ENCODE results near the gene TTLL11. TPM values are rescaled to one million over a fixed set of nuclear protein-coding genes. Genes with fewer than 3 reads are reported as not detected.

The TTLL11 gene
- polyA plus RNA-seq, 1 of the 3 experiments (the other 2 are of a cell fraction) = 6.8 TPM

GRCh38 chr9:121773954-121774714 lies 319.0 kb downstream of the TTLL11 start:
- Histone ChIP-seq H3K9me3 (0 out of 2 replicates have a peak, but pooled peaks cover 6% of the 10 kb centered on the region), H3F3A (replicated peaks; ENCODE audit: insufficient read depth) (peaks cover 14% of the 10 kb centered on the region), H3K4me3 (ENCODE audit: low read depth in 2 of 2, low read length in 1 of 2) (no peak overlapping the region), H3K9ac (no peak overlapping the region), H3K27me3 (ENCODE audit: insufficient read depth) (no peaks in the 10 kb centered on the region), H3K79me2 (ENCODE audit: insufficient read depth) (no peaks in the 10 kb centered on the region; the same call in none of the 2 replicates), H3K27ac (ENCODE audit: low read depth in 2 of 2, low read length in 1 of 2) (no peak overlapping the region), H3K4me1 (ENCODE audit: control insufficient read depth in 1 of 2, insufficient read depth in 2 of 2, low read depth in 1 of 2, low read length in 1 of 2) (peaks cover 0 to 21% of the 10 kb centered on the region in 2 experiments; a peak in 3 of 4 replicates), H4K20me1 (ENCODE audit: insufficient read depth) (no peaks in the 10 kb centered on the region), H3K4me2 (no peak overlapping the region), H3K9me2 (no peaks in the 10 kb centered on the region), H2AFZ (ENCODE audit: low read depth) (no peak overlapping the region), H3K36me3 (replicated peaks in 1 of 2; ENCODE audit: control insufficient read depth in 1 of 2, insufficient read depth in 2 of 2, low read length in 1 of 2) (peaks cover 49 to 66% of the 10 kb centered on the region in 2 experiments)
- TF ChIP-seq RAD21 (IDR thresholded peaks at IDR 0.05; ENCODE audit: low read length) = no peak
- no peak for TF ChIP-seq GABPA (IDR thresholded peaks at IDR 0.05; ENCODE audit: low read depth)
- no peak for TF ChIP-seq FOXJ3 (CRISPR knock-in tag; IDR thresholded peaks at IDR 0.05)
- TF ChIP-seq SIN3A (IDR thresholded peaks at IDR 0.05; ENCODE audit: borderline replicate concordance, low read depth, low read length) = no peak
- TF ChIP-seq NFIC (IDR thresholded peaks at IDR 0.05; ENCODE audit: borderline replicate concordance) = no peak
- TF ChIP-seq NRF1 (IDR thresholded peaks at IDR 0.05; ENCODE audit: low read depth, low read length) = no peak
- TF ChIP-seq USF2 (IDR thresholded peaks at IDR 0.05; ENCODE audit: borderline replicate concordance, low read depth, low read length) = no peak
- no peak for TF ChIP-seq RXRA (IDR thresholded peaks at IDR 0.05; ENCODE audit: borderline replicate concordance, low read depth)
- TF ChIP-seq IRF3 (IDR thresholded peaks at IDR 0.05; ENCODE audit: low read depth, low read length) = no peak
- TF ChIP-seq SMC3 (IDR thresholded peaks at IDR 0.05; ENCODE audit: low read depth, low read length) = no peak
- no peak for TF ChIP-seq CTCF (IDR thresholded peaks at IDR 0.05)
- no peak for TF ChIP-seq POLR2AphosphoS5 (IDR thresholded peaks at IDR 0.05; ENCODE audit: low read depth, low read length)
- TF ChIP-seq RCOR1 (IDR thresholded peaks at IDR 0.05; ENCODE audit: low read length) = no peak
- no peak for TF ChIP-seq JUND (IDR thresholded peaks at IDR 0.05)
- TF ChIP-seq FOXM1 (IDR thresholded peaks at IDR 0.05; ENCODE audit: low read depth) = no peak
- TF ChIP-seq ZBTB33 (IDR thresholded peaks at IDR 0.05; ENCODE audit: borderline replicate concordance, low read depth) = no peak
- TF ChIP-seq CHD2 (IDR thresholded peaks at IDR 0.05; ENCODE audit: low read length, partially characterized antibody) = no peak
- no peak for TF ChIP-seq REST (IDR thresholded peaks at IDR 0.05; ENCODE audit: low read depth, low read length)
- TF ChIP-seq TCF12 (IDR thresholded peaks at IDR 0.05) = no peak
- TF ChIP-seq PBX3 (IDR thresholded peaks at IDR 0.05) = no peak
- POLR2A ChIA-PET = no interaction called here
- WGBS (ENCODE audit: low lambda C conversion rate) = 96% methylated on average over 16 of the region's 19 CpGs
- CTCF ChIA-PET = interaction anchor here (1.5 kb wide), 2 partner anchors 87 to 219 kb away, joined by 3 to 4 read pairs; no protein-coding TSS in a partner anchor
- DNase-seq = no peak

Measured in SK-N-SH (cell line).